Measurements from ENCODE around the gene AKT3.
"Not testable (repeated sequence)": the region's sequence is repeated elsewhere in the genome, so short reads cannot be mapped to it uniquely, and the experiment has no call there.

The AKT3 gene

DNA sequence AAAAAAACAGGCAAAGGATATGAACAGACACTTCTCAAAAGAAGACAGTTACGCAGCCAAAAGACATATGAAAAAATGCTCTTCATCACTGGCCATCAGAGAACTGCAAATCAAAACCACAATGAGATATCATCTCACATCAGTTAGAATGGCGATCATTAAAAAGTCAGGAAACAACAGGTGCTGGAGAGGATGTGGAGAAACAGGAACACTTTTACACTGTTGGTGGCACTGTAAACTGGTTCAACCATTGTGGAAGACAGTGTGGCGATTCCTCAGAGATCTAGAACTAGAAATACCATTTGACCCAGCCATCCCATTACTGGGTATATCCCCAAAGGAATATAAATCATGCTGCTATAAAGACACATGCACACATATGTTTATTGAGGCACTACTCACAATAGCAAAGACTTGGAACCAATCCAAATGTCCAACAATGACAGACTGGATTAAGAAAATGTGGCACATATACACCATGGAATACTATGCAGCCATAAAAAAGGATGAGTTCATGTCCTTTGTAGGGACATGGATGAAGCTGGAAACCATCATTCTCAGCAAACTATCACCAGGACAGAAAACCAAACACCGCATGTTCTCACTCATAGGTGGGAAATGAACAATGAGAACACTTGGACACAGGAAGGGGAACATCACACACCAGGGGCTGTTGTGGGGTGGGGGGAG, 77.5 kb downstream of the AKT3 start:
- DNase-seq, result not testable (repeated sequence)

- DNase-seq, result no peak
Observed at GRCh38 chr1:243770860-243771259, 79.2 kb downstream of the AKT3 start.

- DNase-seq, result no peak
Observed at GRCh38 chr1:243765676-243766075, 84.4 kb downstream of the AKT3 start.

DNA sequence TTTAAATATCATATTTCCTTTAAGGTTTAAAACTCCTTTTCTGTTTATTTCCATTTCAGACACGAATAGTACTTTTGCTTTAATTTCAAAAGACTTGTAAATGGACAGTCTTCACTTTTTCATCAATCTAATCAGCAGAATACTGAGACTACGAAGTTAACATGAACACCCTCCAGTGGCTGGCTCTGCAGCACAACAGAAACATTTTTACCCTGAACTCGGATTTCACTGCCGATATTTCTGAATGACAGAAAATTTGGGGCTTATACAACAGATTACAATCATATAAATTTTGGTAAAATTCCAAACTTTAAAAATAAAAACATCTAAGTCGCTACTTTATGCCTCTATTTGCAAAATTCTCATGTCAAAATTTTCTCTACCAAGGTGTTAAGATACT, 86.2 kb downstream of the AKT3 start:
- DNase-seq, result no peak

DNA sequence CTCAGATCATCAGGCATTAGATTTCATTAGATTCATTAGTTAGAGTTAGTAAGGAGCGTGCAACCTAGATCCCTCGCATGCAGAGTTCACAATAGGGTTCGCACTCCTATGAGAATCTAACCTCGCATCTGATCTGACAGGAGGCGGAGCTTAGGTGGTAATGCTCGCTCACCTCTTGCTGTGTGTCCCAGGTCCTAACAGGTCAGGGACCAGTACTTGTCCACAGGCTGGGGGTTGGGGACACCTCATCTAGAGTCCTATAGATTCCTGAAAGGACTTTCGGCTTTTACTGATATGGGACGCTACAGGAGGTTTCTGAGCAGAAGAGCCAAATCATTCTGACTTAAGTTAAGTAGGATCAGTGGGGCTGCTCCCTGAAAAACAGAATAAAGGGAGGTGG, 91.4 kb downstream of the AKT3 start:
- DNase-seq, result no peak

DNA sequence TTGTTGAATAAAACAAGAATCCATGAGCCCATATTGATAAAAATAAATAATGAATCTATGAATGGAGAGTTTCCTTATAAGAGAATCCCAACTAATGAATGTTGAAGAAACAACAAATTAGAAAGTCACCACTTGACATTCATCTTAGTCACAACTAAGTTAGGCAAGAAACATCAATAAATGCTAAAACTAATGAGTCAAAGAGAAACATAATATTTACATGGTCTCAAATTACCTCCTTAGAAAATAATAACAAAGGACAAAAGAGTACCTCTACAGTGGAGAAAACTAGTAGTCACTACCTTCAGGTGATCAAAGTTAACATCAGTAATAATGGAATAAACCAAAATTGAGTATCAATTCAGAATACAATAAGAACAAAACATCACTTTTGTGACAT, 93.5 kb downstream of the AKT3 start:
- DNase-seq, result no peak

DNA sequence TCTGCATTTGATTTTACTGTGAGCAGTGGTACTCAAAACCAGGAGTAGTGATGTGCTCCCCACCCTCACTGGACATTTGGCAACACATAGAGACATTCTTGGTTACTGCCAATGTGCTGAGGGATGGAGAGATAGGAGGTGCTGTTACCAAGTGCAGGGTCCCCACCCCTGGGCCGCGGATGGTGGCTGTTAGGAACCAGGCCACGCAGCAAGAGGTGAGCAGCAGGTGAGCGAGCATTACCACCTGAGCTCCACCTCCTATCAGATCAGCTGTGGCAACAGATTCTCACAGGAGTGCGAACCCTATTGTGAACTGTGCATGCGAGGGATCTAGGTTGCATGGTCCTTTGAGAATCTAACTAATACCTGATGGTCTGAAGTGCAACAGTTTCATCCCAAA, 95.7 kb downstream of the AKT3 start:
- no peak for DNase-seq

DNA sequence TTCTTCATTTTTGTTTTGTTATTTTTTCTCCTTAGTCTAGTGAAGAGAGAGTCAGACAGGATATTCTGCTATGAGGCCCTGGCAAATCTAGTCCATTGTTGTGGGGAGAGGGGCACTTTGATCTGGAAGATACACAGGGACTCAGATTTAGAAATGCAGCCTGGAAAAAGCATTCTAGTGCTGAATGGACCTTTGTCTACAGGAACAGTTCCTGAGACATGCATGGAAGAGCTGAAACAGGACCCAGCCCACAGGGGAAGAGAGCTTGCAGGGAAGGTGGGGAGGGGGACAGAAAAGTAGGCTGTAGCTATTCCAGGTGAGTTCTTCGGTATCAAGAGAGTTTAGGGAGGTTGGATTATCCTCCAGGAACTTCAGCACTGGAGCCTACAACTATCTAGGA, 98.5 kb downstream of the AKT3 start:
- DNase-seq, result no peak

DNA sequence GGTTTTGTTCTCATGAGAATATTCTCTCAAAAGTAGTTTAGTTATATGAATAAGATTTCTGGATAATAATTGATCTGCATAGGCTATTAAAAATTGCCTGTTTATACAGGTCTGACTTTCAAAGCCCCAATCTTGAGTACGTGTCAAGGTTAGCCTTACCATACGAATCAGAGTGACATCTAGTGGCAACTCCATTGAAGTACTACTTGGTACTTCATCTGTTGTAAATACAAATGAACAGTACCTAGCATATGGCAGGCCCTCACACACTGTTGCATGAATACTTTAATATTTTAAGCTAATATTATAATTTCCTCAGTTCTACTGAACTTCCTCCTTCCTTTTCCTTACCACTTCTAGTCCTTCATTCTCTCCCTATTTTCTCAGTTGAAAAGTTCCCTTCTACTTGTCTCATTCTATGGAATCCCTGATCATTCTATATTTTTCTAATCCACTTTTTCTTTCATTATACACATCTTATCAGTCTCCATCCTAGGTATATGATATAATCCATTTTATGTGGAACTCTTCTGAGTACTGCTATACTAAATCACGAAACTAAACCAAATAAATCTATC, 101.2 kb downstream of the AKT3 start:
- DNase-seq, result peak; percentile 74

DNA sequence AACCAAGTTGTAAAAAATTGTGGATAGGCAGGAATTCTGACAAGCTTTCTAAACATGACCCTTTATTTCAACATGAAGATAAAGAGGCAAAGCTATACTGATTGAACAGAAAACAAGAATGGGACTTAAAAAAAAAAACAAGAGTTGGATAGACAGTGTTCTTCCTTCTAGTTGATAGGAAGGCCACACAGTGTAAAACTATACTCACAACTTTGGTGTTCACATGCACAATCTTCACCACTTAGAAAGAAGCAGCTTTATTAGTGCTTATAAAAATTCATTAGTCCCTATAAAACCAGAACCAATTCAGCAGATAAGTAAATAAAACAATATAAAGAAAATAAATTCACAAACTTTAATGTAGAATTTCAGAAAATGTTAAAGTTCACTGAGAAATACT, 101.8 kb downstream of the AKT3 start:
- no peak for DNase-seq

- DNase-seq, result no peak
Observed at GRCh38 chr1:243746751-243747150, 103.3 kb downstream of the AKT3 start.

GRCh38 chr1:243745356-243745755, 104.7 kb downstream of the AKT3 start:
- DNase-seq, result no peak

DNA sequence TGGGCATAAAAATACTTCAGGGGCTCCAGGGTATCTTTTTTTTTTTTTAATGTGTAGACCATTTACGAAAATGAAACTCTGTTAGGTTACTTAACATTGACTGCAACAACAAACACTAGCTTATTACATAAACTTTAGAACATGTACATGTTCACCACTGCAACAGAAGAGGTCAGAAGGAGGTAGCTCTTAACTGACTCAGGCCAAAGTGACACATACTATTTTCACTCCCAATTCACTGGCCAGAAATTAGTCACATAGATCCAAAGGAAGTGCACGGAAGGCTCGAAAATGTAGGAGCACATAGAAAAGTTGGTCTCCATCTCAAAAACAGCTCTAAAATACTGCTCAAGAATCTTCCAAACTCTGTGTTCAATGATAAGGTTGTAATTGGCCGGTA, 107.2 kb downstream of the AKT3 start:
- no peak for DNase-seq

- DNase-seq, result no peak
Observed at GRCh38 chr1:243740255-243740999, 109.6 kb downstream of the AKT3 start.

GRCh38 chr1:243739335-243740003, 110.6 kb downstream of the AKT3 start:
- no peak for DNase-seq

- no peak for DNase-seq
Observed at GRCh38 chr1:243738020-243738419, 112.0 kb downstream of the AKT3 start.

DNA sequence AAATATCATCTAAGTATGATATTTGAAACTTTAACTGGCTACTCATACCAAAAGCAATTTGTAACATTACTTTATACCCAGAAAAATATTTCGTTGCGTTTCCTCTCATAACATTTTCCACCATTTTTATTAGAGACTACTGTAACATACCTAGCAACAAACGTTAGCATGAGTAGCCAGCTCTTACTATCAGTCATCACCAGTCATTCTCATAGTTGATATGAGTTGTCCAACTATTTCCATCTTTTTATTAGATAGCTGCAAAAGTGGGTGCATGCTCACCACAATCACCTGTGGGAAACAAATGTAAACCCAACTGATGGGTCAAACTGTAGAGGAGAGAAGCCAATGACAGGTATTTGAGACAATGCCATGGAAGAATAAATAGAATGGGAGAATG, 114.6 kb downstream of the AKT3 start:
- no peak for DNase-seq

- no peak for DNase-seq
Observed at GRCh38 chr1:243734308-243734695, 115.7 kb downstream of the AKT3 start.

- no peak for DNase-seq
Observed at GRCh38 chr1:243733670-243734307, 116.3 kb downstream of the AKT3 start.

DNA sequence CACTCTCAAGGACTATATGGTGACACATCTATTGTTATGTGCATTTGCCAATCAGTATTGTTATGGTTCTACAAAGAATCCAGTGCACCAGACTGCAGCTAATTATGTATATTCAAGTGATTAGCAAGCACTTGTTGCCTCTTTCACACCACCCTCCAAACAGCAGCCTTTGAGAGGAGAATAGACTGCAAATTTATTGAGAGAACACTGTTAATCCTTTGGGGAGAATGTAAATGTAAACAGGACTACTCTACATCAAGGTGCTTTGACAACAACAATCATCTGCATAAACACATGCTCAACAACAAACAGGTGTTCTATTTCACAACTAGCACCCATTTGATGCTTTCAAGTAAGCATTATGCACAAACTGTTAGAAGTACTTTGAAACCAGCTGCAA, 117.4 kb downstream of the AKT3 start:
- peak; percentile 85 for DNase-seq

- DNase-seq, result no peak
Observed at GRCh38 chr1:243731974-243732625, 117.9 kb downstream of the AKT3 start.

DNA sequence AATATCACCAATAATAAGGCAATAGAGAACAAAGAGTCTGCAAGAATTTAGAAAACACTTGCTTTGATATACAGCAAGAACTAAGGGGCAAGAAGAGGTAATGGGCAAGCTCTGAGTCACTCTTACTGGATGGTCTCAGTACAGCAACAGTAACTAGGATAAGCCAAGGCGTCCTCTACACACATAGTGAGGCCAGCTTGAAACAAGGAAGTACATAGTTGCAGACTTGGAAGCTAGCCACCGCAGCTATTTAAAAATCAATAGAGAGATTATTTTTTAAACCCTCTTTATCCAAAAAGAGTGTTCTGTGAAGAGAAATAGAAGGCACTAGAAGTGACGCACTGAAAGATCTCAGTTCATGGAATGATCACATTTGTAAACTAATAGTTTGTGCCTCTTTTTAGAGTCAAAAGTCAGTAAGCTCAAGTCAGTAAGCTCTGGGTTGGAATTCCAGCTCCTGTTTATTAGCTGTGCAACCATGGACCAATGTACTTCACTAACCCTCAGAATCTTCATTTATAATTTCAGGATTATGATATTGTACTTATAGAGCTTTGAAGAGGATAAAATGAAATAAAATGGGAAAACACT, 118.6 kb downstream of the AKT3 start:
- DNase-seq, result no peak
